ENCODE results near the gene YIPF2.

The YIPF2 gene

DNA sequence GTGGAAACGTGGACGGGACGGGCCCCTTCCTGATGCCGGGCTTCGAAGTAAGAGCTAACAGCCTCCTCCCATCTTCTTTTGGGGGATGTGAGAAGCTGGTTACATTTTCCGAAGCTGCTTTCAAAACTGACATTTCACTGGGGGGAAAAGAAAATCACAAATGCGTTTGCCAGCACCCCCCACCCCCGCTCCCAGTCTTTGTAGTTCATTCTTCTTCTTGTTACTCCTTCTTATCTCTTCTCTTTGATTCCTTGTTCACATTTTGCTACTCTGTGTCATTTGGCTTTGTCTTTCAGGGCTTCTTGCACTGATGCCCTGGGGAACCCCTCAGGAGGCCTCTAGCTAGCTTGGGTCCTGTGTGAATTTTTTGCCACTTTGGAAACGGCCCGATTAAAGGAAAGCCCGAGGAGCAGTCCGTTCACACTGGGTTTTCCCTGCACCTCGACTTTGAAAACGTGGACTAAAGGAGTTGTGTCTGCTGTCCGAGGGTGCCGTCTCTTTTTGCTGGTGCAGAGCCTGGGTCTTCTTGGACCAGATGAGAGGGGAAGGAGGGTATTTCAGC lies 55.8 kb downstream of the YIPF2 start:
- no peak for DNase-seq
